Neural cell (in vitro differentiated cells): ENCODE results near the gene UVRAG.

ENCODE experiments used
- EP300 ChIP-seq: fragments of 450-650 bp; conservative IDR thresholded peaks from 2 replicates; pipeline ENCODE4 v1.6.1; 2014; ENCODE audit warnings: antibody characterized with exemption, mild to moderate bottlenecking, moderate library complexity; ENCODE audit not compliant: poor library complexity, severe bottlenecking
- EZH2 ChIP-seq: fragments of 200-600, 300-800 bp; shearing (Covaris generic), sonication (generic); IDR thresholded peaks from 2 replicates; pipeline ENCODE4 v1.6.1; 2014; ENCODE audit warnings: antibody characterized with exemption, low read length, borderline replicate concordance, mild to moderate bottlenecking; ENCODE audit not compliant: insufficient read depth, poor library complexity, severe bottlenecking
- TF ChIP-seq, protein P1 (sequence below): fragments of 450-650 bp; IDR thresholded peaks from 2 replicates; pipeline ENCODE4 v1.5.1; 2014; ENCODE audit warnings: antibody characterized with exemption, mild to moderate bottlenecking, moderate library complexity; ENCODE audit not compliant: poor library complexity, severe bottlenecking
- TF ChIP-seq, protein P2 (sequence below): IDR thresholded peaks from 2 replicates; pipeline ENCODE4 v1.6.1; 2012; ENCODE audit warnings: borderline replicate concordance

DNA sequence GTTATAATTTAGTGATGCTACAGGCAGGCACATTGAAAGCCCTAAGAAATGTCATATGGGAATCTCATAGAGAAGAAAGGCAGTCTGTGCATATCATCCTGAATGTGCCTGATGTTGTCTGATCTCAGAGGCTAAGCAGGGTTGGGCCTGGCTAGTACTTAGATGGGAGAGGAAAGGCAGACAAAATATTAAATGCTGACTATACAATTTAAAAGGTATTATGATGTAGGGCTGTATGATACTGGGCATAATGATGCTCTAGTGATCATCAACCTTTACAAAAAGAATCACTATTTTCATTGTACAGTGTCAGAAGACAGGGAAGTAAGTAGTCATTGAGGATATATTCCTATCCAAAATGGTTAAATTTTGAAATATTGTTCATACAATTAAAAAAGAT lies 119.8 kb downstream of the UVRAG start:
- TF ChIP-seq, protein P1, sequence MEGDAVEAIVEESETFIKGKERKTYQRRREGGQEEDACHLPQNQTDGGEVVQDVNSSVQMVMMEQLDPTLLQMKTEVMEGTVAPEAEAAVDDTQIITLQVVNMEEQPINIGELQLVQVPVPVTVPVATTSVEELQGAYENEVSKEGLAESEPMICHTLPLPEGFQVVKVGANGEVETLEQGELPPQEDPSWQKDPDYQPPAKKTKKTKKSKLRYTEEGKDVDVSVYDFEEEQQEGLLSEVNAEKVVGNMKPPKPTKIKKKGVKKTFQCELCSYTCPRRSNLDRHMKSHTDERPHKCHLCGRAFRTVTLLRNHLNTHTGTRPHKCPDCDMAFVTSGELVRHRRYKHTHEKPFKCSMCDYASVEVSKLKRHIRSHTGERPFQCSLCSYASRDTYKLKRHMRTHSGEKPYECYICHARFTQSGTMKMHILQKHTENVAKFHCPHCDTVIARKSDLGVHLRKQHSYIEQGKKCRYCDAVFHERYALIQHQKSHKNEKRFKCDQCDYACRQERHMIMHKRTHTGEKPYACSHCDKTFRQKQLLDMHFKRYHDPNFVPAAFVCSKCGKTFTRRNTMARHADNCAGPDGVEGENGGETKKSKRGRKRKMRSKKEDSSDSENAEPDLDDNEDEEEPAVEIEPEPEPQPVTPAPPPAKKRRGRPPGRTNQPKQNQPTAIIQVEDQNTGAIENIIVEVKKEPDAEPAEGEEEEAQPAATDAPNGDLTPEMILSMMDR = no peak
- TF ChIP-seq, protein P2, sequence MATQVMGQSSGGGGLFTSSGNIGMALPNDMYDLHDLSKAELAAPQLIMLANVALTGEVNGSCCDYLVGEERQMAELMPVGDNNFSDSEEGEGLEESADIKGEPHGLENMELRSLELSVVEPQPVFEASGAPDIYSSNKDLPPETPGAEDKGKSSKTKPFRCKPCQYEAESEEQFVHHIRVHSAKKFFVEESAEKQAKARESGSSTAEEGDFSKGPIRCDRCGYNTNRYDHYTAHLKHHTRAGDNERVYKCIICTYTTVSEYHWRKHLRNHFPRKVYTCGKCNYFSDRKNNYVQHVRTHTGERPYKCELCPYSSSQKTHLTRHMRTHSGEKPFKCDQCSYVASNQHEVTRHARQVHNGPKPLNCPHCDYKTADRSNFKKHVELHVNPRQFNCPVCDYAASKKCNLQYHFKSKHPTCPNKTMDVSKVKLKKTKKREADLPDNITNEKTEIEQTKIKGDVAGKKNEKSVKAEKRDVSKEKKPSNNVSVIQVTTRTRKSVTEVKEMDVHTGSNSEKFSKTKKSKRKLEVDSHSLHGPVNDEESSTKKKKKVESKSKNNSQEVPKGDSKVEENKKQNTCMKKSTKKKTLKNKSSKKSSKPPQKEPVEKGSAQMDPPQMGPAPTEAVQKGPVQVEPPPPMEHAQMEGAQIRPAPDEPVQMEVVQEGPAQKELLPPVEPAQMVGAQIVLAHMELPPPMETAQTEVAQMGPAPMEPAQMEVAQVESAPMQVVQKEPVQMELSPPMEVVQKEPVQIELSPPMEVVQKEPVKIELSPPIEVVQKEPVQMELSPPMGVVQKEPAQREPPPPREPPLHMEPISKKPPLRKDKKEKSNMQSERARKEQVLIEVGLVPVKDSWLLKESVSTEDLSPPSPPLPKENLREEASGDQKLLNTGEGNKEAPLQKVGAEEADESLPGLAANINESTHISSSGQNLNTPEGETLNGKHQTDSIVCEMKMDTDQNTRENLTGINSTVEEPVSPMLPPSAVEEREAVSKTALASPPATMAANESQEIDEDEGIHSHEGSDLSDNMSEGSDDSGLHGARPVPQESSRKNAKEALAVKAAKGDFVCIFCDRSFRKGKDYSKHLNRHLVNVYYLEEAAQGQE = no peak
- TF ChIP-seq EZH2 = no peak
- no peak for TF ChIP-seq EP300
